ENCODE results near the gene MREG.
"Not testable (repeated sequence)": the region's sequence is repeated elsewhere in the genome, so short reads cannot be mapped to it uniquely, and the experiment has no call there.

MREG gene

DNA sequence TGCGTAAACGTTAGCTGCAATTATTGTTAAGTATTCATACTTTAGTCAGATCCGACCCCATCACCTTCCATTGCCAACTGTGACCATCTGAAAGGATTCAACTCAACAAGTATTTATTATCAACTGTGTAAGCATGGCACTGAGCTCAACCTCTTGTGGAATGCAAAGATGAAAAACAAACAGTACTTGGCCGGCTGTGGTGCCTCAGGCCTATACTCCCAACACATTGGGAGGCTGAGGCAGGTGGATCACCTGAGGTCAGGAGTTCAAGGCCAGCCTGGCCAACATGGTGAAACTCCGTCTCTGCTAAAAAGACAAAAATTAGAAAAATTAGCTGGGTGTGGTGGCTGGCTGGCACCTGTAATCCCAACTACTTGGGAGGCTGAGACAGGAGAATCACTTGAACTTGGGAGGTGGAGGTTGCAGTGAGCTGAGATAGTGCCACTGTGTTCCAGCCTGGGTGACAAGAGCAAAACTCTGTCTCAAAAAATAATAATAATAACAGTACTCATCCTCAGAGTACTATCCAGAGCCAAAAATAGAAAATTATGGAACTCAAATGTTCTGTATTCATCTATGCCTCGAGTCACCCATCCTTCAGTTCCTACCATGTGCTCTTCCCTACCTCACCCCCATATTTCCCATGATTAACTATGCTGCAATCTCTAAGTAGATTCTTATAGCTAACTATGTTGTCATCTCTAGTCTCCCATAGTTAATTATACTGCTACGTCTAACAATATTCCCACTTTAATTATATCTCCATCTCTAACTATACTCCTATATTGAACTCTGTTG, 8.6 kb upstream of the MREG start:
- DNase-seq, result no peak

DNA sequence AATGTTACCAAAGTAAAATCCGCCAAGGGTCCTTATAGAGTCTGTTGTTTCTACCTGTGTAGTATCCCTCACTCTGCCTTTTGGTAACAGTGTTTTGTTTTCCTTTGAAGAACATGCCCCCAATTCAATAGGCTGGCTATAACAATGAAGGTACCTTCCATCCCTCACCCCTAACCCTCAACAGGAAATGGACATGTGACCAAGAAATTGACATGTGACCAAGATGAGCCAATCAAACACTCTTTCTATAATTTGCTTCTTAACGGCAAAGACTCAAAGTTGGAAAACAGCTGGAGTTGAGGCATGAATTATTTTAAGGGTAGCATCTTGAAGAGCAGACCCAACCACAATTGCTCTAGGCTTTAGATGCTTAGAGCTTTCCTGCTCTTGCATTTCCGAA, 5.4 kb upstream of the MREG start:
- no peak for DNase-seq

DNA sequence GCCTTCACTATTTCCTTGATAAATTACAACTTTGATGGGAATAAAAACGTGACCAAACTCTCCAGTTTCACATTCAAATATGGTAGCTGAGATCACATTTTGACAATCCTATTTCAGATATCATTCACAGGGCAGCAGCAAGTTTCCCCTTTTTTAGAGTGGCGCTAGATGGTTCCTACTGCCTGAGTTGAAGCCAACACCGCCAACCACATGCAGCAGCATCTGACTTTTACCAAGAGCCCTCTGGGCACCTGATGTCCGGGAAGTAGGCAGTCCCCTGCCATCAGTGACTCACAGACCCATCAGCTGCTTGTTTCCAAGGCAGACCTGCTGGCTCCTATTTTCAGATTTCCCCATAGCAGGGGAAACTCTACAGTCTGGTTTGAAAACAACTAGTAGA, 4.0 kb upstream of the MREG start:
- no peak for DNase-seq

DNA sequence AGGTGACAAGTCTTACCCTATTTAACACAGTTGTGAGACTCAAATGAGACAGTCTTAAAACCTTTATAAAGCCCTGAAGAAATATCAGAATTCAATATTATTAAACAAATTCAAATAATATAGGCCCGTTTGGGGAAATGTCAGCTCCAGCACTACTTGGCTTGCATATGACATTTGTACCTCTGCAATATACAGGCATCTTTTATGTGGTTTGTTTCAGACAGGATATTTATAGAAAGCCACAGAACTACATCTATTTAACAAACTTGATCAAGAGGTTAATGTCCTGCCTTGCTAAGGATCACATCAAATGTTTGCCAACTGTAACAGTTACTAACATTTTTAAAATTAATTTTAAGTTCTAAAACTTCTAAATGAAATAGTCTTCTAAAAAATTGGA, 3.2 kb upstream of the MREG start:
- no peak for DNase-seq

DNA sequence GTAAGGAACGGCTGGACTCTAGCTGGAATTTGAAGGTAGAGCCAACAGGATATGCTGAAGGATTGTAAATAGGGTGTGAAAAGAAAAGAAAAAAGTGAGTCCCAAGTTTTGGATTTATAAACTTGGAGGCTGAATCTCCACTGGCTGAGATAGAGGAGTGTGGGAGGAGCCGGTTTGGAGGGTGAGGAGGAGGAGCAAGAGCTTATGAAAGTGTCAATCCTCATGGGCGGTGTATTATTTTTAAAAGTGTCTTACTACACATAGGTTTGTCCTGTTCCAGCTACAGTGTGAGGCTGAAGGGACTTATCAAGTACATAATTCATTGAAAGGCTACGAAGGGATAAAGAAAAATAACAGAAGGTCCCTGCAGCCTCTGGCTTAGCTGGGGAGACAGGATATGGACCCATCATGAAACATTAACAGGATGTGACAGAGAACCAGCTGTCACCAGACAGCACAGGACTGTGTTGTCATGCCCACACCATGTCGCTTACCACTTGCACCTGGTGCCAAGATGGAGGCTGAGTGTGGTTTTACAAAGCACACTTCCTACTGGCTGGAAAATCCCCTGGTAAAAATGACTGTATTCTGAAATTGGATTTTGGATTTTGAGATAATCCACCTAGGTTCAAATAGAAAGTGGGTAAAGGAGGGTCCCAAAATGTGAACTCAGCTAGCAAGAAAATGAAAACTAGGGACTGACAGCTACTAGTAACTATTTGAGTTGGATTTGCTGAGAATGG, 2.5 kb upstream of the MREG start:
- no peak for DNase-seq

DNA sequence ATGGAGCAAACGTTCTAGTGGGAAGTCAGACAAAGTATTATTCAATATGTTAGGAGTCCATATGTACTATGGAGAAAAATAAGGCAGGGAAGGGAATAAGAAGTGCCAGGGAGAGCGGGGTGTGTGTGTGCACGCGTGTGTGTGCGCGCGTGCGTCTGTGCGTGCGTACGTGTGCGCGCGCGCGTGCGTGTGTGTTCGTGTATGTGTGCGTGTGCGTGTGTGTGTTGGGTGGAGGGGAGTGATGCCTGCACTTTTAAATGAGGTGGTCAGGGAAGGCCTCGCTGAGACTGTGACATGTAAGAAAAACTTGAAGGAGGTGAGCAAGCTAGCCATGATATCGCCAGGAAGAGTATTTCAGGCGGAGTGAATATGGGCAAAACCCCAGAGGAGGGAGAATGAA, 1.6 kb upstream of the MREG start:
- no peak for DNase-seq

DNA sequence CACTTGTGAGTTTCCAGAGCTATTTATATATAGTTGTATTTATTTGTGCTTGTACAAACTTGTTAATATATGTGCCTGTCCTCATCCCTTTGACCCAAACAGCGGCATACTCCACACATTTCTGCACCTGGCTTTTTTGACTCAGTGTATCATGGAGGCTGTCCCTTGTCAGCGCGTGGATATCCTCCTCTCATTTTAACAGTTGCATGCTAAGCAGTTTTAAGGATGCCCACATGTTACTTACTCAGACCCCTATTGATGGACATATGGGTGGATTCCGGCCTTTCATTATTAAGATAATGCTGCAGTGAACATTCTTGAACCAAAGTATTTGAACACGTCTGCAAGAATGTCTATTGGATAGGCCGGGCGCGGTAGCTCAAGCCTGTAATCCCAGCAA, 655 bp upstream of the MREG start:
- DNase-seq, result no peak

DNA sequence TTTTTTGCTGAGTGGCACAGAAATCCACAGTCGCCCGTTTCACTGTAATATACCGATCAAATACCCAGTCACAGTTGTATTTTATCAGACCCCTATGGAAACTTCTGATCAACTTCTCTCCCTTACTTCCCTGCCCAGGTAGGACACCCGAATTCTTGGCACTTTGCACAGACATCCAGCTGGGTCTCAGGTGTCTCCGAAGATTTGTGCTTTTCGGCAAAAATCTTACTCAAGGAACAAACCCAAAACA, 596 bp downstream of the MREG start:
- no peak for DNase-seq

DNA sequence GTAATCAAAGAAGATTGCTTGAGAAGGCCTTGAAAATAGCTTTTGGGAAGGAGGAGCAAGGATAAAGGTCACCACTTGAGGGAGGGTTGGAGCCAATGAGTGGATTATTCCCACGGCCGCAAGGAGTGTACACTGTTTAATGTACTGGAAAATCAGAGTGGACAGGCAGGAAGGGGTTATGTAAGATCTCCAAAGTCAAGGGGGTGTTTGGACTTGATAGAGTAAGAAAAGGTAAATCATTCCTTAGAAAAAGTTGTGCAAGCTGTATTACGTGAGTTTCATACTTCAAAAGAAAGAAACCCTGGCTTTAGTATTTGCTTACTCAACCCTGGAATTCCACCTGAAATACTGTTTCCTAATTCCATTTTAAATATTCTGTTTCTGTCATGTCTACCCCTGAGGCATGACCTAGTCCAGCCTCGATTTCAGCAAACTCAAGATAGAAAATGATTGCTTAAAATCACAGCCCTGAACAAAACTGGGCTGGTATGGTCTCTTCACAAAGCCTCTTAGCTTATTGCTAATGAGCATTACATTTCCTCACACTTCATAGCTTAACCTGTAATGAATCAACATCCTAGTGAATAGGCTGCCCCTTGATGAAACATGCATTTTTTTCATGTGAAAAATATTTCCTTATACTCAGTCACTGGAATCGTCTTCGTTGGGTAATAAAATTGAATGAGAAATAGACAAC, 1.1 kb downstream of the MREG start:
- DNase-seq, result no peak

DNA sequence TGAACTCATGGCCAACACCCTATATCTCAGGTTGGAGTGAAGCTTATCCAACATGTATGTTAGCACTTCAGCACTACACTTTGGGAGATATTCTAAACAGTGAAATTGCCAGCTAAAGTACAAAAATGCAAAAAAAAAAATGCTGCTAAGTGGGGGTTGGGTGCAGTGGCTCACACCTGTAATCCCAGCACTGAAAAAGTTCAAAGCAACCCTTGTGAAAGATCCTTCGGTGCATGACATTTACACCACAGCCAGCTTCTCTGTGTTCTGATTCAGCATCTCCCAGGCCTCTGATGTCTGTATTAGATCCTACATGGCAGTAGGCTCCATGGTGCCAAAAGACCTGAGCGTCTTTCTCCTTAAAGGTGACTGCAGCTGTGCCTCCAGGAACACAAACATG, 4.1 kb downstream of the MREG start:
- DNase-seq, result not testable (repeated sequence)

DNA sequence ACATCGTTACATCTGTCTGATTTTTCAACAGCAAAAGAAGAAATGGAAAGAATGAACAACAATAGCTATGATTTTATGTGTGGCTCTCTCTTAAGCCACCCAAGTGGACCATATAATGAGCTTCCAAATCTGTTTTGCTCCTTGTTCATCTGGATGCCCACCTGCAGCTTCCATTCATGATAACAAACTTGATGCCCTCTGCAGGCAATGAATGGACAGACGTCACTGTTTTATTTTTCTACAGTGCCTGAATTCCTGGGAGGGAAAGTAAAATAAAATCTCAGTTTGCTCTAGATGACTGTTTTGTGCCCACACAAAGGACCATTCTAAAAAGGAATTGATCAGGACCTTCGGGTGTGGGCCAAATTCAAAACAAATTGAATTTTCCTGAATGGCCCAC, 5.0 kb downstream of the MREG start:
- DNase-seq, result no peak

DNA sequence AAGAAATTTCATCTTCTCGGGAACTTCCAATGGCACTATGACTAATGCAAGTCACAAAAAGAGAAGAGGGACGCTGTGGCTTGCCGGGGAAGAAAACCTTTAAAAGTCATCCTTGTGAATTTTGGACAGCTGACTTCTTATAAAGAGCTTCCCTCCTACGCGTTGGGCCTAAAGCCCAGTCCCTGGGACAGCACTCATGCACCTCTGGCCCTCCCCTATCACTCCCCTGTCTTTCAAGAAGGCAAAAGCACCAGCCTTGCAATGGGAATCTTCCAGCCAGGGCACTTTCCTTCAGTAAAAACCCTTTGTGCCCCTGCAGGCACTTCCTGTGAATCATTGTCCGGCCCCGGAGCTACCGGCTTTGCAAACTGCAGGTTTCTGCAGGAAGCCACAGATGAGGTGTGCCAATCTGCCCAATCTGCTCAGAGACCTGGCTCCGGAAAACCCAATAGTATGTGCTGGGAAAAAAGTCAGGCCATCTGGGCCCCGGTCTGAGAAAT, 7.1 kb downstream of the MREG start:
- DNase-seq, result no peak

DNA sequence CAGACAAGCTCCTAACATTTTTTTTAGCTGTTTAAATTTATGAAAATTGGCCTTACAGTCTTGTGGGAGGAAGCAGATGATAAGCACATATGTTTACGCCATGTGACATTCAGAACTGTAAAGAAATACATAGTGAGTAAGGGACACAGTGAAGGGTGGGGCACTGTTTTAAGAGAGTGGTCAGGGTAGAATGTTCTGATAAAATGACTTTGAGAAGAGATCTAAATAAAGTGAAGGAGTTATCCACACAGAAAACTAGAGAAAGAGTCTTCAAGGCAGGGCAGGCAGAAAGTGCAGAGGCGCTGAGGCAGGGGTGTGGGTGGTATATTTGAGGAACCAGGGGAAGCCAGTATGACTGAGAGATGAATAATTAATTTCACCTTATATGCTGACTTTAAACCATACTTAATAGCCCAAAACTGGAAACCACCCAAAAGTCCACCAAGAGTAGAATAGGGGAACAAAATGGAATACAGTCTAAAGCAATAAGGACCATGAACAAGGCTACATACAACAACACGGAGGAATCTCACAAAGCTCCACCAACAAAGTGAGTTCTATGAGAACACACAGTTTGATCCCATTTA, 8.6 kb downstream of the MREG start:
- no peak for DNase-seq

DNA sequence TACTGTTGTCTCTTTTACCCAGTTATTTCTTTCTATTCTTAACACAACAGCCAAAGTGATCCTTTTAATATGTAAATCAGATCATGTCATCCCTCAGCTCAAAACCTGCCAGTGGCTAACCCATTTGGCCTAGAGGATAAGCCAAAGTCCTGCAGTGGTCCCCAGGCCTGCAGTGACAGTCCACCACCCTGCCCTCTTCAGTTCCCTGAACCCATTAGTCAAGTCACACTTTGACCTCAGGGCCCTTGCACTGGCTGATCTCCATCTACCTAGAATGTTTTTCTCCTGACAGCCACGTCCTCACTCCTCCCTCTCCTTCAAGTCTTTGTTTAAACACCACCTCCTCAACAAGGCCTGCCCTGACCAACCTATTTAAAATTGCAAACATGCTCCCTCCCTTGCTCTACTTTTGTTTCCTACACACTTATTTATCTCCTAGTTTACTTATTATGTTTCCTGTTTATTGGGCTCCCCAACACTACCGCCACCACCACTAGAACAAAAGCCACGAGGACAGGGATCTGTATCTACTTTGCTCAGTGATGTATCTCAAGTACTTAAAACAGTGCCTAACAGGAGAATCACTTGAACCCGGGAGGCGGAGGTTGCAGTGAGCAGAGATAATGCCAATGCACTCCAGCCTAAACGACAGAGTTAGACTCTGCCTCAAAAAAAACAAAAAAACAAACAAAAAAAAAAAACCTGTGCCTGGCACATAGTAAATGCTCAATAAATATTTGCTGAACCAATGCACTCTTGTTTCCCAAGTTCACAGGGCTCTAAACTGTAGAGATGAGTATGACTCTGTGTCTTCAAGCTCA, 9.3 kb downstream of the MREG start:
- no peak for DNase-seq

DNA sequence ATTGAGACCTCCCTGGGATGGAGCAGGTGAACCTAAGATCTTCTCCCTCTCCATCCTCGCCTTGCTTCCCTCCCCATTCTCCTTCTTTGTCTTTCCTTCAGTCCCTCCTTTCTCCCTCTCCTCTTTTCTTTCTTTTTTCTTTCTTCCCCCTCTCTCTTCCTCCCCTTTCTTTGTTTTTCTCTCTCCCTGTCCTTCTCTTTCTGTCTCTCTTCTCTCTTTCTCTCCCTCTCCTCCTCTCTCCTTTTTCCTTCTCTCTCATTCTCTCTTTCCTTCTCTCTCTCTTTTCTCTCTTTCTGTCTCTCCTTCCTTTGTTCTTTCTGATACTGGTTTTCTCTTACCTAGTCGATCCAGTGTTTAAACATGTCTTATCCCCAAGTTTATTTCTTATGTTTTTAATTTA, 10.7 kb downstream of the MREG start:
- no peak for DNase-seq

DNA sequence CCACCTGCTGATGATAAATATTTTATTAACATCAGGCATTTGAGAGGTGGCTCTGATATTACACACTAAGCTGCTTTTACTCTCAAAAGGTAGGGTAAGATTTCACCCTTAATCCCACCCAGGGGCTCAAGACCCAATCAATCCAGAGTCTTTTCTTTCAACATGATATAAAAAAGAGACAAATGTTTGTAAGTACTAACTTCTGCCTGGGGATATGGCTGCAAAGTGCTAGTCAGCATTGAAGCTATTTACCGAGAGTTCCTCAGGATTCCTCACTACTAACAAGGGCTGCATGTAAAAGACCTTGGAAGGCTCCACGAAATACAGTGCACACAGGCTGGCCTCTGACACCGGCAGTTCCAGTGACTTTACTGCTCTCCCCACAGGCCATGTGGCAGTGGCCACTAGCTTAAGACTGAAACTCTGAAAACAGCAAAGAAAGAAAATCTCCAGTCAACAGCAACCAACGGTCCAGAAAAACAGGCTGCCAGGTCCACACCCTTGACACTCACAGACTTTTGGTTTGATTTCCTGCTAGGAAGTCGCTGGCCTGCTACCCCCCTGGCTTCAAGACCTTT, 11.2 kb downstream of the MREG start:
- DNase-seq, result no peak

DNA sequence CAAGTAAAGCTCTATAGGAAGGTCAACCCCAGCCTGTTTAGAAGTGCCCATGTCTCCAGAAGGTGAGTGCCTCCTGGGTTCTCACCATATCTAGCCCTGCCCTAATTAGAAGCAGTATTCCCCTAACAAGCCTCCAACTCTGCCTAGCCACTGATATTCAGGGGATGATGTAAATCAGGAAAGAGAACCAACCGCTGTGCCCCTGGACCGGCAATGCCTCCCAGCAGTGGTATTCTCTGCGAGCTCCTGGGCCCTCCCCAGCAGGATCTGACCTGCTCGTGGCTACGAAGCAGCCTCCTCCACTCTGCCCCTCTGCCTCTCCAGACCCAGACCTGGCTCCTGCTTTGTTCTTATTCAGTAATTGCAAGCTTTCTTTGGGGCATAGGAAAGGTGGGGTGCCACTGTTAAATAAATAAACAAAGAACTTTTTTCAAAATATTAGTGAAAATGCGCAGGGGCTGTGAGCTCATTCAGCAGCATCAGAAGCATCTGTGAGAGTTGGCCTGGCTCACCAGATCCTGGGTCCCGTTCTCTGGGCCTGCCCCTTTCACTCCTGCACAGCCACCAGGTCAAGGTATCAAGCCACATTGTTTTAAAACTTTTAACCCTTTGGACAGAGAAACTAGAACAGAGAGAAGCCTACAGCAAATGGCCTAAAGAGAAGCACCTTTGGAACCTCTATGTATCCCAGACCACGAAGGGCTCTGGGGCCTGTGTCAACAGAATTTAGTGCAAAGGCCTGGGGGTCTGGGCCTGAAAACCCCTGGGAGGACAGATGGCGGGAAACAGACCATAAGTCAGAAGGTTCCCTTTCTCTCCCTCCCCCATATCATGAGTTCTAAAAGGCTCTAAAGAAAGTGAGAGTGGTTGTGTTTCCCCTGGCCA, 11.9 kb downstream of the MREG start:
- no peak for DNase-seq

DNA sequence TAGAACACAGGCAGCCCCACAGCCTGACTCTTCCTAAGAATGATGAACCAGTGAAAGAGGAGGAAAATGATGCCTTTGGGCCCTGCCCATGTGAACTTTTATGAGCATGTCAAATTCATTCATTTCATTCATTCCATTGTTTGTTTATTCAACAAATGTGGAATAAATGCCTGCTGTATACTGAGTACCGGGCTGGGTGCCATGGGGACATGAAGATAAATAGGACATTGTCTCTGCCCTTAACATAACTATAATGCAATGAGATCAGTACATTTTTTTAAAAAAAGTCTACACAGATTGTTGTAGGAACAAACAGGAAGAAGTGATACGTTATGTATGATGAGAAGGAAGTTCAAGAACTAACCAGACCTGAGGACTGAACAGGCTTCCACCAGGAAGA, 14.7 kb downstream of the MREG start:
- no peak for DNase-seq

DNA sequence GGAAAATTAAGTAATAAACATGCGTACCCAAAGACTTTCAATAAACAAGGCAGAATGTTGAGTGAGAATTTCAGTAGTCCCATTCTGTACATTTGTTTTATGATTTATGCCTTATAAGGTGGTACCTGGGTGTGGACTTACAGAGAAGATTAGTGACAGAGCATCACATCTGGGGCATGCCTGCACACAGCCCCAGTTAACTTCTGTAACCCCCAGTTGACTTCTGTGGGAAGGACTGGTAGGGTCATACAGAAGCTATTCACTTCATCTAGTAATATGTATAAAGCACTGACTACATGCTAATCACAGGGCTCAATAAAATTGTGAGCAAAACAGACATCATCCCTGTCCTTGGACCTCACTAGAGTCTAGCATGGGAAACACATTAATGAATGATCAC, 16.1 kb downstream of the MREG start:
- no peak for DNase-seq

DNA sequence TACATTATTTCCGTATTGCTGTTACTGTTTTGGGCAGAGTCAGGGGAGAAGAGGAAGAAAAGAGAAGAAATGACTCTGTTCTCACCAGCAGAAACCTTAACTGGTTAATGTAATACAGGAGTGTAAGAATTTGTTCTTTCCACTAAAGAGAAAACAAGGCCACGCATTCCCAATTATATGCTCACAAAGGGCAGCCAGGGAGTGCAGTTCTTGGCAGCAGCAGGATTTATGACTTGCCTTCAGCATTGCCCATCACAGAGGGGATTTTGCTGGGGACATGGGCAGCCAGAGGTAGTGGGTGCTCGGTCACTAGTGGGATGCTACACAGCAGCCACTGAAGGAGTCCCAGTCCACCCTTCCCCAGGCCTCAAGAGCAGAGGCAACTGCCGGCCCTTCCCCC, 18.4 kb downstream of the MREG start:
- no peak for DNase-seq

DNA sequence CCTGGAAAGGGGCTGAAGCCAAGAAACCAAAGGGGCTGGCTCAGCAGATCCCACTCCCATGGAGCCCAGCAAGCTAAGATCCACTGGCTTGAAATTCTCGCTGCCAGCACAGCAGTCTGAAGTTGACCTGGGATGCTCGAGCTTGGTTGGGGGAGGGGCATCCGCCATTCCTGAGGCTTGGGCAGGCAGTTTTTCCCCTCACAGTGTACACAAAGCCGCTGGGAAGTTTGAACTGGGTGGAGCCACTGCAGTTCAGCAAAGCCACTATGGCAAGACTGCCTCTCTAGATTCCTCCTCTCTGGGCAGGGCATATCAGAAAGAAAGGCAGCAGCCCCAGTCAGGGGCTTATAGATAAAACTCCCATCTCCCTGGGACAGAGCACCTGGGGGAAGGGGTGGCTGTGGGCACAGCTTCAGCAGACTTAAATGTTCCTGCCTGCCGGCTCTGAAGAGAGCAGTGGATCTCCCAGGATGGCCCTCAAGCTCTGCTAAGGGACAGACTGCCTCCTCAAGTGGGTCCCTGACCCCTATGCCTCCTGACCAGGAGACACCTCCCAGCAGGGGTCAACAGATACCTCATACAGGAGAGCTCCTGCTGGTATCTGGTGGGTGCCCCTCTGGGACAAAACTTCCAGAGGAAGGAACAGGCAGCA, 24.7 kb downstream of the MREG start:
- DNase-seq, result not testable (repeated sequence)
